Adrenal gland (tissue), 5 donors: Measurements from ENCODE around the gene PRKCH.

ENCODE experiments used
- POLR2A ChIP-seq, 2 donors: fragments of 450-650 bp; IDR thresholded peaks; one replicate each; pipeline ENCODE4 v1.6.1; 2017; ENCODE audit warnings: antibody characterized with exemption in 2 of 2, mild to moderate bottlenecking in 2 of 2, moderate library complexity in 1 of 2
- TF ChIP-seq, protein P1 (sequence below), 6 experiments: fragments of 450-650 bp in 4 of 6; fragments of 200-600 bp in 2 of 6; sonication (generic) in 1 of 6; IDR thresholded peaks; 1 replicate in 5 of 6; 2 replicates in 1 of 6; pipeline versions ENCODE4 v1.5.1 to v1.8.0; 2016 to 2021; ENCODE audit warnings: antibody characterized with exemption in 6 of 6, mild to moderate bottlenecking in 2 of 6, moderate library complexity in 1 of 6
- donor health status: DM: no; HTN: no; CAD: no.

DNA sequence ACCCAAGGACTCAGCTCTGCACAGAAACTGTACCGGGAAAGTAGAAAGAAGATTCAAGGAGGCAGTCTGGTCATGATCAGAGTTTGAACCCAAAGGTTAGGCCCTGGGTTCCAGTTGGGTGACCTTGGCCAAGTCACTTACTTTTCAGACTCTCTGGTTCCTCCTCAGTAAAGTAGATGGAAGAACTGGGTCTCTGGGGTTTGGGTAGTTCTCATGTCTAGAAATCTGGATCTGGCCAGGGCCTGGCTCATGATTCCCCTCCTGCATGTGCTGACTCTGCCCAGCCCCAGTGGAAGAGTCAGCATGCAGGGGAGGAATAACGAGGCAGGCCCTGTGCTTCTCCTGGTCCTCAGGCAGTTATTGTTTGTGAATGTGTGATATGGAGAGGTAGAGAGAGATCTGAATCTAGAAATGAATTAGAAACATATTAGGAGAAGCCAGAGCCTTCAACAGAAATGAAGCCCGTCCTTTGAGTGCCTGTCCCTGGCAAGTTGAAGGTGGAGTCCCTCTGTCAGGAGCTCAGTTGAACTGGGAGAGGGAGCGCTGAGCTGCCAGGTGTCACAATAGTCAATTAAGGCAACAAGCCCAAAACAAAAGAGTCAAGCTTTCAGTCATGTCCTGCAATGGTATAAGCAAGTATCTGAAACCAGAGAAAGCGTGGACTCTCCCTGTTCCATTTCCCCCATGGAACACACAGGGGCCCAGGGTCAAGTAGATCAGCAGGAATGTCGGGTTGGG is 242.7 kb downstream of the PRKCH start:
- TF ChIP-seq, protein P1, sequence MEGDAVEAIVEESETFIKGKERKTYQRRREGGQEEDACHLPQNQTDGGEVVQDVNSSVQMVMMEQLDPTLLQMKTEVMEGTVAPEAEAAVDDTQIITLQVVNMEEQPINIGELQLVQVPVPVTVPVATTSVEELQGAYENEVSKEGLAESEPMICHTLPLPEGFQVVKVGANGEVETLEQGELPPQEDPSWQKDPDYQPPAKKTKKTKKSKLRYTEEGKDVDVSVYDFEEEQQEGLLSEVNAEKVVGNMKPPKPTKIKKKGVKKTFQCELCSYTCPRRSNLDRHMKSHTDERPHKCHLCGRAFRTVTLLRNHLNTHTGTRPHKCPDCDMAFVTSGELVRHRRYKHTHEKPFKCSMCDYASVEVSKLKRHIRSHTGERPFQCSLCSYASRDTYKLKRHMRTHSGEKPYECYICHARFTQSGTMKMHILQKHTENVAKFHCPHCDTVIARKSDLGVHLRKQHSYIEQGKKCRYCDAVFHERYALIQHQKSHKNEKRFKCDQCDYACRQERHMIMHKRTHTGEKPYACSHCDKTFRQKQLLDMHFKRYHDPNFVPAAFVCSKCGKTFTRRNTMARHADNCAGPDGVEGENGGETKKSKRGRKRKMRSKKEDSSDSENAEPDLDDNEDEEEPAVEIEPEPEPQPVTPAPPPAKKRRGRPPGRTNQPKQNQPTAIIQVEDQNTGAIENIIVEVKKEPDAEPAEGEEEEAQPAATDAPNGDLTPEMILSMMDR (IDR thresholded peaks at IDR 0.05) = no peak
- no peak for TF ChIP-seq POLR2A (IDR thresholded peaks at IDR 0.05)
